H1 (cell line): ENCODE results near the gene OTP. TPM values are rescaled to one million over a fixed set of nuclear protein-coding genes. Genes with fewer than 3 reads are reported as not detected.

Experiments
- CTCF ChIA-PET: fragments of 300-600 bp; sonication (Branson Sonifier 250); formaldehyde crosslinking; loops from one replicate; lab custom pipeline; 2021; ENCODE audit not compliant: partially characterized antibody; lab: Charles Lee
- POLR2A ChIA-PET: fragments of 300-600 bp; sonication (Branson Sonifier 250); formaldehyde crosslinking; loops from one replicate; lab custom pipeline; 2021; ENCODE audit warnings: inconsistent platforms; ENCODE audit not compliant: partially characterized antibody; lab: Charles Lee
- DNase-seq, 2 experiments: peaks; one replicate each; pipeline versions ENCODE4 v3.0.0 to v3.0.0-alpha.2; 2010 to 2022; ENCODE audit warnings: low spot score in 2 of 2, low read depth in 1 of 2, mixed read lengths in 1 of 2
- FAIRE-seq: peaks from 2 replicates; lab custom pipeline; 2011; peaks lifted over from hg19 to GRCh38; lab: Jason Lieb, UNC
- H2AFZ ChIP-seq: 2 replicates; pipeline ENCODE4 v1.8.1; 2012; ENCODE audit warnings: low read length, inconsistent platforms
- H2AK5ac ChIP-seq: 2 replicates; pipeline ENCODE4 v1.6.1; 2013; ENCODE audit warnings: low read depth, low read length
- H2BK120ac ChIP-seq: replicated peaks from 2 replicates; pipeline ENCODE3; 2013; ENCODE audit warnings: low read depth, low read length, inconsistent platforms
- H2BK12ac ChIP-seq: 2 replicates; pipeline ENCODE4 v1.6.1; 2013; ENCODE audit warnings: low read depth, low read length
- H2BK15ac ChIP-seq: 2 replicates; pipeline ENCODE4 v1.6.1; 2013; ENCODE audit warnings: low read length
- H2BK20ac ChIP-seq: 2 replicates; pipeline ENCODE4 v1.6.1; 2013; ENCODE audit warnings: low read length
- H2BK5ac ChIP-seq: 2 replicates; pipeline ENCODE4 v1.6.1; 2013; ENCODE audit warnings: low read depth, low read length
- H3K14ac ChIP-seq: 2 replicates; pipeline ENCODE4 v1.6.1; 2013; ENCODE audit warnings: inconsistent platforms; ENCODE audit not compliant: insufficient read length
- H3K18ac ChIP-seq: 2 replicates; pipeline ENCODE4 v1.6.1; 2013; ENCODE audit warnings: low read length; ENCODE audit errors: extremely low read depth
- H3K23ac ChIP-seq: 2 replicates; pipeline ENCODE4 v1.6.1; 2013; ENCODE audit warnings: inconsistent platforms; ENCODE audit not compliant: insufficient read length
- H3K23me2 ChIP-seq: 2 replicates; pipeline ENCODE4 v1.6.1; 2013; ENCODE audit warnings: low read depth, low read length
- H3K27ac ChIP-seq: 2 replicates; pipeline ENCODE4 v1.6.1; 2011; ENCODE audit warnings: low read depth, low read length, inconsistent platforms
- H3K27me3 ChIP-seq, 4 experiments: replicated peaks in 1 of 4; 1 replicate in 1 of 4; 2 replicates in 3 of 4; pipeline versions ENCODE4 v1.6.1 to v1.8.1; 2011 to 2013; ENCODE audit warnings: low read length in 3 of 4, mild to moderate bottlenecking in 3 of 4, inconsistent platforms in 2 of 4, mixed read lengths in 2 of 4, moderate library complexity in 1 of 4; ENCODE audit not compliant: control insufficient read depth in 3 of 4, insufficient read depth in 3 of 4; ENCODE audit errors: extremely low read depth in 1 of 4
- H3K36me3 ChIP-seq, 4 experiments: 2 replicates each; pipeline versions ENCODE4 v1.6.1 to v1.8.1; 2011 to 2013; ENCODE audit warnings: mild to moderate bottlenecking in 4 of 4, low read length in 3 of 4, moderate library complexity in 2 of 4, control low read depth in 1 of 4, inconsistent platforms in 1 of 4; ENCODE audit not compliant: insufficient read depth in 4 of 4, control insufficient read depth in 2 of 4
- H3K4ac ChIP-seq: replicated peaks from 2 replicates; pipeline ENCODE3; 2013; ENCODE audit warnings: low read length, low read depth, mixed read lengths, inconsistent platforms; ENCODE audit not compliant: insufficient read length
- H3K4me1 ChIP-seq, 4 experiments: replicated peaks in 1 of 4; 1 replicate in 1 of 4; 2 replicates in 3 of 4; pipeline versions ENCODE4 v1.6.1 to v1.8.1; 2011 to 2013; ENCODE audit warnings: low read length in 3 of 4, inconsistent platforms in 2 of 4, mixed read lengths in 1 of 4; ENCODE audit not compliant: insufficient read depth in 4 of 4, control insufficient read depth in 3 of 4
- H3K4me2 ChIP-seq, 2 experiments: 2 replicates each; pipeline versions ENCODE4 v1.6.1 to v1.8.1; 2011 to 2013; ENCODE audit warnings: low read depth in 2 of 2, low read length in 2 of 2, control low read depth in 1 of 2, inconsistent platforms in 1 of 2, mild to moderate bottlenecking in 1 of 2; ENCODE audit not compliant: insufficient read depth in 1 of 2
- H3K4me3 ChIP-seq, 4 experiments: fragments of 200-600, 300-600 bp in 1 of 4; sonication (generic), shearing (Covaris generic), sonication (Bioruptor Twin) in 1 of 4; 2 replicates each; pipeline versions ENCODE4 v1.5.1 to v1.8.1; 2011 to 2016; ENCODE audit warnings: low read length in 4 of 4, low read depth in 3 of 4, control low read depth in 2 of 4, inconsistent platforms in 2 of 4, mild to moderate bottlenecking in 2 of 4, mixed read lengths in 1 of 4, moderate library complexity in 1 of 4; ENCODE audit not compliant: insufficient read depth in 2 of 4; ENCODE audit errors: extremely low read depth in 1 of 4
- H3K56ac ChIP-seq: replicated peaks from 2 replicates; pipeline ENCODE3; 2013; ENCODE audit warnings: low read depth, mild to moderate bottlenecking, mixed read lengths, low read length, inconsistent platforms; ENCODE audit not compliant: insufficient read length
- H3K79me1 ChIP-seq: 2 replicates; pipeline ENCODE4 v1.6.1; 2013; ENCODE audit warnings: low read depth, low read length, control low read depth
- H3K79me2 ChIP-seq, 2 experiments: 2 replicates each; pipeline versions ENCODE4 v1.6.1 to v1.8.1; 2012 to 2013; ENCODE audit warnings: low read length in 2 of 2, mild to moderate bottlenecking in 2 of 2, inconsistent platforms in 1 of 2; ENCODE audit not compliant: insufficient read depth in 2 of 2, control insufficient read depth in 1 of 2
- H3K9ac ChIP-seq, 4 experiments: replicated peaks in 1 of 4; 1 replicate in 1 of 4; 2 replicates in 3 of 4; pipeline versions ENCODE4 v1.6.1 to v1.8.1; 2011 to 2013; ENCODE audit warnings: low read depth in 3 of 4, low read length in 3 of 4, control low read depth in 2 of 4, mild to moderate bottlenecking in 2 of 4, moderate library complexity in 2 of 4, inconsistent platforms in 1 of 4; ENCODE audit errors: extremely low read depth in 1 of 4
- H3K9me3 ChIP-seq, 2 experiments: 2 replicates each; pipeline versions ENCODE4 v1.6.1 to v1.8.1; 2012 to 2013; ENCODE audit warnings: mild to moderate bottlenecking in 2 of 2, moderate library complexity in 2 of 2, control low read depth in 1 of 2, inconsistent platforms in 1 of 2, low read depth in 1 of 2, low read length in 1 of 2, mixed read lengths in 1 of 2; ENCODE audit not compliant: insufficient read depth in 2 of 2
- H4K20me1 ChIP-seq, 2 experiments: replicated peaks in 1 of 2; 2 replicates each; pipeline versions ENCODE3 to v1.8.1; 2011 to 2013; ENCODE audit warnings: inconsistent platforms in 2 of 2, low read length in 2 of 2, mild to moderate bottlenecking in 1 of 2; ENCODE audit not compliant: insufficient read depth in 2 of 2, control insufficient read depth in 1 of 2
- H4K5ac ChIP-seq: 2 replicates; pipeline ENCODE4 v1.6.1; 2013; ENCODE audit warnings: low read length, low read depth, mixed read lengths, inconsistent platforms; ENCODE audit not compliant: insufficient read length
- H4K8ac ChIP-seq: 2 replicates; pipeline ENCODE4 v1.8.0; 2013; ENCODE audit warnings: mild to moderate bottlenecking, moderate library complexity, low read length, inconsistent platforms; ENCODE audit not compliant: insufficient read depth; ENCODE audit errors: extremely low read depth
- H4K91ac ChIP-seq: replicated peaks from 2 replicates; pipeline ENCODE3; 2013; ENCODE audit warnings: low read length, mixed read lengths, inconsistent platforms; ENCODE audit not compliant: insufficient read length
- CBX8 ChIP-seq: fragments of 300-800, 300-1000 bp; sonication (generic); IDR thresholded peaks from 2 replicates; pipeline ENCODE4 v1.7.1; 2016; ENCODE audit warnings: low read depth, low read length, borderline replicate concordance
- E2F6 ChIP-seq: IDR thresholded peaks from 2 replicates; pipeline ENCODE4 v1.6.1; 2012; ENCODE audit warnings: inconsistent platforms
- GTF2F1 ChIP-seq: IDR thresholded peaks from 2 replicates; pipeline ENCODE4 v1.6.1; 2012; ENCODE audit warnings: low read depth, low read length, improper control_type of control experiment, borderline replicate concordance
- JUN ChIP-seq: IDR thresholded peaks from 2 replicates; pipeline ENCODE4 v1.6.1; 2011; ENCODE audit warnings: low read depth, mild to moderate bottlenecking, improper control_type of control experiment, low read length
- KDM4A ChIP-seq: IDR thresholded peaks from one replicate; pipeline ENCODE4 v1.7.1; 2012; ENCODE audit warnings: low read depth, mild to moderate bottlenecking, moderate library complexity, low read length, inconsistent platforms; ENCODE audit not compliant: severe bottlenecking
- MAFK ChIP-seq: IDR thresholded peaks from 2 replicates; pipeline ENCODE4 v1.6.1; 2012; ENCODE audit warnings: low read depth, mild to moderate bottlenecking, improper control_type of control experiment, low read length
- POLR2A ChIP-seq, 2 experiments: IDR thresholded peaks; 1 replicate in 1 of 2; 2 replicates in 1 of 2; pipeline ENCODE4 v1.6.1; 2011; ENCODE audit warnings: low read depth in 2 of 2, low read length in 2 of 2, mild to moderate bottlenecking in 2 of 2; ENCODE audit errors: control extremely low read depth in 1 of 2
- POU5F1 ChIP-seq: IDR thresholded peaks from 2 replicates; pipeline ENCODE4 v1.6.1; 2011; ENCODE audit warnings: low read depth, mild to moderate bottlenecking, low read length, moderate library complexity
- RNF2 ChIP-seq: fragments of 200-900, 300-1000 bp; sonication (generic); IDR thresholded peaks from 2 replicates; pipeline ENCODE4 v1.7.1; 2016; ENCODE audit warnings: borderline replicate concordance, low read depth, mild to moderate bottlenecking, antibody characterized with exemption, low read length; ENCODE audit not compliant: poor library complexity, severe bottlenecking; ENCODE audit errors: missing control alignments
- RXRA ChIP-seq: IDR thresholded peaks from 2 replicates; pipeline ENCODE4 v1.6.1; 2011; ENCODE audit warnings: low read depth, mild to moderate bottlenecking, low read length, moderate library complexity; ENCODE audit not compliant: insufficient read depth
- SIN3A ChIP-seq, 2 experiments: IDR thresholded peaks in 1 of 2; conservative IDR thresholded peaks in 1 of 2; 2 replicates each; pipeline ENCODE4 v1.6.1; 2011 to 2012; ENCODE audit warnings: low read length in 2 of 2, improper control_type of control experiment in 1 of 2, low read depth in 1 of 2, mild to moderate bottlenecking in 1 of 2
- SP1 ChIP-seq: IDR thresholded peaks from 2 replicates; pipeline ENCODE4 v1.6.1; 2011; ENCODE audit warnings: low read depth, low read length
- SP2 ChIP-seq: IDR thresholded peaks from 2 replicates; pipeline ENCODE4 v1.6.1; 2012; ENCODE audit warnings: mild to moderate bottlenecking, low read length, inconsistent platforms
- TAF1 ChIP-seq: IDR thresholded peaks from 2 replicates; pipeline ENCODE4 v1.6.1; 2011; ENCODE audit warnings: mild to moderate bottlenecking, low read depth, low read length
- TEAD4 ChIP-seq: IDR thresholded peaks from 2 replicates; pipeline ENCODE4 v1.6.1; 2012; ENCODE audit warnings: low read depth, low read length, inconsistent platforms, mixed read lengths
- polyA plus RNA-seq, 7 experiments: library from polyadenylated mRNA; depleted of rRNA in 3 of 7; stranded (reverse) in 5 of 7; unstranded in 2 of 7; fragments of >200 nt in 5 of 7; fragments of 200-250 nt in 2 of 7; gene quantifications; 1 replicate in 5 of 7; 2 replicates in 1 of 7; 4 replicates in 1 of 7; pipeline versions ENCODE4 v1.2.1 to v1.2.3, GENCODE V29; 2011 to 2013; ENCODE audit warnings: missing spikeins in 2 of 7, mixed read lengths in 2 of 7
- total RNA-seq: library from RNA; stranded (reverse); fragmentation: NEBNext Ultra II Directional; extraction: Animal tissue kit (Norgen Biotek cat#: 25700); gene quantifications from 2 replicates; pipeline ENCODE4 v1.2.1, GENCODE V29; 2021

OTP gene
- total and polyA plus RNA-seq, 2 of the 8 experiments (the other 6 are each of a cell fraction or from before 2014, with no cell fraction given) = not detected

GRCh38 chr5:77662635-77663034 lies 24.1 kb upstream of the OTP start:
- Histone ChIP-seq H3K23ac (no peak overlapping the region), H3K18ac (no peak overlapping the region), H3K9ac (no peak overlapping the region), H3K4me2 (no peak overlapping the region), H3K79me2 (no peaks in the 10 kb centered on the region), H2BK5ac (no peak overlapping the region), H3K4ac (no peak overlapping the region), H3K56ac (no peak overlapping the region), H3K27me3 (no peaks in the 10 kb centered on the region; a peak in 2 of 7 replicates), H3K4me1 (no peaks in the 10 kb centered on the region), H3K14ac (no peak overlapping the region), H4K91ac (no peak overlapping the region), H3K4me3 (no peak overlapping the region), H4K20me1 (no peaks in the 10 kb centered on the region), H2AK5ac (no peak overlapping the region), H2BK12ac (no peak overlapping the region), H2BK20ac (no peak overlapping the region), H3K9me3 (no peaks in the 10 kb centered on the region), H3K27ac (no peak overlapping the region), H2BK120ac (no peak overlapping the region), H3K36me3 (no peaks in the 10 kb centered on the region), H4K8ac (no peak overlapping the region), H3K23me2 (no peaks in the 10 kb centered on the region), H4K5ac (no peak overlapping the region), H3K79me1 (no peaks in the 10 kb centered on the region), H2AFZ (no peak overlapping the region), H2BK15ac (no peak overlapping the region)
- FAIRE-seq = no peak
- DNase-seq = no peak
- POLR2A ChIA-PET = no interaction called here
- CTCF ChIA-PET = interaction anchor here (0.9 to 1.8 kb wide), 2 partner anchors 11 to 167 kb away, joined by 4 to 5 read pairs; no protein-coding TSS in a partner anchor
- TF ChIP-seq POU5F1 = no peak
- no peak for TF ChIP-seq POLR2A (IDR thresholded peaks at IDR 0.05; ENCODE audit: control extremely low read depth in 1 of 2, low read depth in 2 of 2, low read length in 2 of 2)
- TF ChIP-seq E2F6 = no peak
- TF ChIP-seq RXRA = no peak
- TF ChIP-seq MAFK = no peak
- TF ChIP-seq SIN3A (conservative IDR thresholded peaks at IDR 0.05 in 1 of 2, IDR thresholded peaks at IDR 0.05 in 1 of 2; ENCODE audit: low read depth in 1 of 2, low read length in 2 of 2) = no peak
- no peak for TF ChIP-seq JUN
- TF ChIP-seq KDM4A = no peak
- no peak for TF ChIP-seq TEAD4
- no peak for TF ChIP-seq SP1
- no peak for TF ChIP-seq GTF2F1
- no peak for TF ChIP-seq RNF2
- TF ChIP-seq CBX8 = no peak
- no peak for TF ChIP-seq SP2
- TF ChIP-seq TAF1 = no peak
